Transverse colon (tissue), 3 donors: ENCODE results near the gene PNRC2.

Experiments
- CTCF ChIP-seq, 5 experiments: fragments of 200-600 bp in 3 of 5; fragments of 450-650 bp in 2 of 5; sonication (generic) in 3 of 5; IDR thresholded peaks; 1 replicate in 2 of 5; 2 replicates in 3 of 5; pipeline ENCODE4 v1.5.1; 2016 to 2017; ENCODE audit warnings: antibody characterized with exemption in 5 of 5, inconsistent platforms in 3 of 5, mild to moderate bottlenecking in 2 of 5, moderate library complexity in 1 of 5
- EP300 ChIP-seq: sonication (generic); formaldehyde crosslinking; IDR thresholded peaks from one replicate; pipeline ENCODE4 v1.6.1; 2017; ENCODE audit warnings: antibody characterized with exemption, low read depth

GRCh38 chr1:24002695-24003094 is 43.1 kb downstream of the PNRC2 start:
- TF ChIP-seq CTCF (IDR thresholded peaks at IDR 0.05) (no peak), EP300 (no peak)
